ENCODE measurements around the gene KLK13.

KLK13 gene

DNA sequence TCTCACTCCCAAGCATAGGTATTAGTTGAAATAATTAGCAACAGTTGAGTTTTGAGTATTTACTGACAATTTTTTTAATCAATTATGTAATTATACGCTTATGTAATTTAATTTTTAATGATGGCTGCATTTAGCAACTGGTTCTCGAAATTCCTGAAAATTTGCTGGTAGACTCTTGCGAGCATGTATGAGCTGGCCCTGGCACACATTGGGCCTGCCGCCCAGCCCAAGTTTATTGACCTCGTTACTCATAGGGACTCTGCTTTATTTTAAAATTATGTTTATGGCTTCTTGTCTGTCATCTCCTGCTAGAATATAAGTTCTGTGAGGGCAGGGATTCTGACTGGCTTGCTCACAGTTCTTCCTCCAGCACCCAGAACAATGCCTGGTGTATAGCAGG lies 11.1 kb upstream of the KLK13 start:
- H3K27me3 ChIP-seq, result peaks cover 9% of the 10 kb centered on the region
- H3K4me1 ChIP-seq, result no peaks in the 10 kb centered on the region

DNA sequence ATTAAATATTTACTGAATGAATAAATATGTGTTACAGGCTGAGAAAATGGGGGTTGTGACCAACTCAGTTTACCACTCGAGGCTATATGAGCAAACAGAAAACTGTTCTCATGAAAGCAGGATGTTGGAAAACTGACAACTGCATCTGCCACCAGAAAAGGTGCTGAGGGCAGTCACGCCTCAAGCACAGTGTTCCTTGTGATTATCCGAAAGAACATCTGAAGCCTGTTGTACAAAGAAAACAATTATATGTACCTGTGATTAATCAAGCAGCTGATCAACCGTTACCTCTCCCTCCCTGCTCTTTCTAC lies 6.2 kb upstream of the KLK13 start:
- no peaks in the 10 kb centered on the region; the same call in 1 of the 2 replicates for H3K9me3 ChIP-seq
- TF ChIP-seq, protein P1, sequence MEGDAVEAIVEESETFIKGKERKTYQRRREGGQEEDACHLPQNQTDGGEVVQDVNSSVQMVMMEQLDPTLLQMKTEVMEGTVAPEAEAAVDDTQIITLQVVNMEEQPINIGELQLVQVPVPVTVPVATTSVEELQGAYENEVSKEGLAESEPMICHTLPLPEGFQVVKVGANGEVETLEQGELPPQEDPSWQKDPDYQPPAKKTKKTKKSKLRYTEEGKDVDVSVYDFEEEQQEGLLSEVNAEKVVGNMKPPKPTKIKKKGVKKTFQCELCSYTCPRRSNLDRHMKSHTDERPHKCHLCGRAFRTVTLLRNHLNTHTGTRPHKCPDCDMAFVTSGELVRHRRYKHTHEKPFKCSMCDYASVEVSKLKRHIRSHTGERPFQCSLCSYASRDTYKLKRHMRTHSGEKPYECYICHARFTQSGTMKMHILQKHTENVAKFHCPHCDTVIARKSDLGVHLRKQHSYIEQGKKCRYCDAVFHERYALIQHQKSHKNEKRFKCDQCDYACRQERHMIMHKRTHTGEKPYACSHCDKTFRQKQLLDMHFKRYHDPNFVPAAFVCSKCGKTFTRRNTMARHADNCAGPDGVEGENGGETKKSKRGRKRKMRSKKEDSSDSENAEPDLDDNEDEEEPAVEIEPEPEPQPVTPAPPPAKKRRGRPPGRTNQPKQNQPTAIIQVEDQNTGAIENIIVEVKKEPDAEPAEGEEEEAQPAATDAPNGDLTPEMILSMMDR (IDR thresholded peaks at IDR 0.05; ENCODE audit: low read depth, low read length), result no peak
- H3K4me1 ChIP-seq, result no peaks in the 10 kb centered on the region
- peaks cover 30% of the 10 kb centered on the region for H3K27me3 ChIP-seq
- no peaks in the 10 kb centered on the region for H3K36me3 ChIP-seq
- no peak for DNase-seq
- H3K4me3 ChIP-seq (ENCODE audit: low read depth, low read length), result no peak overlapping the region

More for the DNA sequence above, 11.1 kb upstream of the KLK13 start:
- H3K9me3 ChIP-seq, result no peaks in the 10 kb centered on the region
- H3K4me3 ChIP-seq (ENCODE audit: low read depth, low read length), result no peak overlapping the region
- DNase-seq, result no peak
- TF ChIP-seq, protein P1 (IDR thresholded peaks at IDR 0.05; ENCODE audit: low read depth, low read length), result no peak
- no peaks in the 10 kb centered on the region for H3K36me3 ChIP-seq

DNA sequence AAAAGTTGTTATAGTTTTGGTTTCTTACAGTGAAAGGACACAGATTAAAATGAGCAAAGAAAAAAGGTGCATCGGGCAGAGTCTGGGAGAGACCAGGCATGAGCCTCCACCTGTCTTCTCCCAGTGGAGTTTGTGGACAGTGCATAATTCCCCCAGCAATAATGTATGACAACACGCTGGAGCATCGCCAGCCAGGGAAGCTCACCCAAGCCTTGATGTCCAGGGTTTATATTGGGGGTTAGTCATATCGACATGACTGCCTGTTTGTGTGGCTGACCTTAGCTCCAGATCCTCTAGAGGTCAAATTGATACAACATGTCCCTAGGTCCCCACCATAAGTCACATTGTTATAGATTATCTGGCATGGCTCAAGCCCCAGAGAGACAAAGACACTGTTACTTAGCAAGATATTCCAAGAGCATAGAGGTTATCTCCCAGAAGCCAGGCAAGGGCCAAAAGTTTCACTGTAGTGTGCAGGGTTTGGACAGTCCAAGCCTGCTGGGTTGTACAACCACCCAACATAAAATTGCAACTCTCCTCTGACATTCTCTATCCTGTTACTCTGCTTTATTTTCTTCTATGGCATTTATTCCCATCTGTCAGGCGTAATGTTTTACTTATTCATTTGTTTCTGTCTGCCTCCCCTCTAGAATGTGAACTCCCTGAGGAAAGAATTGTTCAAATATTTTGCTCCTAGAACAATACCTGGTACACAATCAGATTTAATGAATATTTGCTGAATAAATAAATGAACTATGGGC lies 5.6 kb upstream of the KLK13 start:
- no peaks in the 10 kb centered on the region; the same call in 1 of the 2 replicates for H3K9me3 ChIP-seq
- H3K36me3 ChIP-seq, result no peaks in the 10 kb centered on the region
- TF ChIP-seq, protein P1 (IDR thresholded peaks at IDR 0.05; ENCODE audit: low read depth, low read length), result no peak
- no peak for DNase-seq
- no peaks in the 10 kb centered on the region for H3K4me1 ChIP-seq
- H3K27me3 ChIP-seq, result peaks cover 35% of the 10 kb centered on the region
- no peak overlapping the region for H3K4me3 ChIP-seq (ENCODE audit: low read depth, low read length)

DNA sequence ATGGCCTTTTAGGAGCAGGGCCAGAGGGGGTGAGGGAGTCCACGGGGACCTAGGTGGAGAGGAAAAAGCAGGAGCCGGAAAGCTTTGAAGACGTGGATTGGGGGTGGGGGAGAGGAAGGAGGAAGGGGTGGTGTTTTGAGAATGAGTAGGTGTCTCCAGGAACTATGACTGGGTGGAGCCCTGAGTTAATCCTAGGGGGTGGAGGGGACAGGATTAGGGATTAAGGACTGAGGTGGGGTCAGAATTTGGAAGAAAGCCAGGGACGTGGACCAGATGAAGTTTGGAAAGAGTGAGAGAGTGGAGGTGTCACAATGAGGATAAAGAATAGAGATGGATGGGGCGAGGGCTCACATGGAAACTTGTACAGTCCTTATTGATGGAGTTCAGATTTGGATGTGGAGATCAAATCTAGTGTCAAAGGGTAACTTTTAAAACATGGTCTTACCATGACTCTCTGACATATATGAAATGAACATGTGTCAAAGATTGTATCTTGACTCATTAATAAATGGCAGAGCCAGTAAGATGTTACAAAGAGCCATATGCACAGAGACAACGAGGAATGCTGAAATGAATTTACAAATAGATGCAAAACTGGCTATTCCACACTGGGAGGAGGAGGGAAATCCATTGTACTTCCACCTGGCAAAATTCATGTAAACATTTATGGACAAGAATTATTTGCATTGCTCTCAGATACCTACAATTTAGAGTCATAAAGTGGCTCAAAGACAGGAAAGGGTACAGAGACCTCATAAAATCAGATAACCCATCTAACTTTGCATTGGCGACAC lies 1.7 kb upstream of the KLK13 start:
- Histone ChIP-seq H3K36me3 (no peaks in the 10 kb centered on the region), H3K4me3 (ENCODE audit: low read depth, low read length) (no peak overlapping the region), H3K27me3 (peaks cover 34% of the 10 kb centered on the region), H3K9me3 (no peaks in the 10 kb centered on the region; the same call in 1 of the 2 replicates), H3K4me1 (no peaks in the 10 kb centered on the region)
- no peak for DNase-seq
- TF ChIP-seq, protein P1 (IDR thresholded peaks at IDR 0.05; ENCODE audit: low read depth, low read length), result no peak

DNA sequence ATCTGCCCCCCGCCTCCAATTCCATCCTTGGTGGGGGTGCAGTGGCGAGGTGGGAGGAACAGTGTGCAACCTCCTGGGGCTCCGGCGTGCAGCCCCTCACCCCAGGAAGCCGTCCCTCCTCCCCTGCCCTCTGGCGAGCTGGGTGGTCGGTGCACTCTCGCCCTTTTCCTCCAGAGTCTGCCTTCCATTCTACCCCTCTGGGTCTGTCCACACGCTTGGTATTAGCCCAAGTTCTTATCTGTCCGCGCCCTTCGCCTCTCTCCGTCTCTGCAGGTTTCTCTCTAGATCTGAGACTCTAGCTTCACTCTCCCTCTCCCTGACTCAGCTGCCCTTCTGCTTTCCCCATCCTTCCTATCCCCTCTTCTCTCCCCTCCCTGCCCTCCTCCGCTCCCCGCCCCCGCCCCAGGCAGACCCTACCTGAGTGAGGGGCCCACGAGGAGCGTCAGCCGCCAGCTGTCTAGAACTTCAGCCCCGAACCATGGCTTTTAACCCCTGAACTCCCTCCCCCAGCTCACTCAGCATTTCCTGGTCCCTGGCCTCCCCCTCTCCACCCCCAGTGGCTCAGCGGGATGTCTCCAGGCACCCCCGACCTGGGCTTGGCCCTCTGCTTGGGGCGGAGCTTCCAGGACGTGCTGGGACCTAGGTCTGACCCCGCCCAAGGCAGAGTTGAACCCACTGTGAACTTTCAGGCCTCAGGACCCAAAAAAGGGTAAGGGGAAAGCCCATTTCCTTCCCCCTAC lies 499 bp upstream of the KLK13 start:
- Histone ChIP-seq H3K27me3 (peaks cover 34% of the 10 kb centered on the region), H3K4me3 (ENCODE audit: low read depth, low read length) (no peak overlapping the region), H3K36me3 (no peaks in the 10 kb centered on the region), H3K9me3 (no peaks in the 10 kb centered on the region; the same call in 1 of the 2 replicates), H3K4me1 (no peaks in the 10 kb centered on the region)
- DNase-seq, result no peak
- TF ChIP-seq, protein P1 (IDR thresholded peaks at IDR 0.05; ENCODE audit: low read depth, low read length), result no peak

Data from BE2C (cell line).